Measurements from ENCODE around the gene TSPAN5. TPM values are rescaled to one million over a fixed set of nuclear protein-coding genes. Genes with fewer than 3 reads are reported as not detected.

Gene TSPAN5
- total and polyA plus RNA-seq, 9 of the 15 experiments (the other 6 are each of a cell fraction or from before 2014, with no cell fraction given): 0.58 to 6.6 (median 0.73) TPM

- Histone ChIP-seq H3K4me1 (replicated peaks in 1 of 2; ENCODE audit: control insufficient read depth in 2 of 2, insufficient read depth in 2 of 2, low read length in 2 of 2) (peaks cover 0 to 5% of the 10 kb centered on the region in 2 experiments; a peak in 2 of 5 replicates), H3K9ac (ENCODE audit: insufficient read depth in 1 of 2, low read depth in 2 of 2, low read length in 2 of 2) (no peak overlapping the region), H3K79me2 (ENCODE audit: control insufficient read depth, insufficient read depth, low read length) (no peaks in the 10 kb centered on the region), H3K9me1 (ENCODE audit: control insufficient read depth, insufficient read depth, low read length) (no peaks in the 10 kb centered on the region), H3K4me2 (ENCODE audit: insufficient read depth, low read length) (no peak overlapping the region), H4K20me1 (replicated peaks; ENCODE audit: control insufficient read depth, insufficient read depth, low read length) (no peaks in the 10 kb centered on the region), H3K36me3 (ENCODE audit: control insufficient read depth, insufficient read depth, low read length) (no peaks in the 10 kb centered on the region), H3K27me3 (ENCODE audit: control insufficient read depth in 2 of 2, insufficient read depth in 2 of 2, low read length in 2 of 2) (no peaks in the 10 kb centered on the region), H2AFZ (ENCODE audit: low read depth, low read length) (no peak overlapping the region), H3K9me3 (replicated peaks; ENCODE audit: control insufficient read depth, insufficient read depth, low read depth, low read length) (no peaks in the 10 kb centered on the region), H3K4me3 (no peak overlapping the region), H3K27ac (ENCODE audit: extremely low read depth, low read depth, low read length) (no peak overlapping the region)
- WGBS (ENCODE audit: insufficient coverage, low coverage, missing lambda C conversion rate): 14% methylated on average over 5 of the region's 5 CpGs
- TF ChIP-seq XRCC4 (IDR thresholded peaks at IDR 0.05; ENCODE audit: extremely low read depth, insufficient read depth, insufficient read length) (no peak), SPI1 (IDR thresholded peaks at IDR 0.05; ENCODE audit: borderline replicate concordance, low read depth, low read length) (peak; percentile 58; the same call in 1 of the 2 replicates)
- in situ Hi-C loops (cut with MboI): no loop called here
- no peak for DNase-seq (ENCODE audit: extremely low read depth in 1 of 4, low spot score in 3 of 4)
- CTCF ChIA-PET (ENCODE audit: low intra/inter-chr PET ratio): no interaction called here
- BruUV-seq (replicated peaks): no TSS peak
- no peak for FAIRE-seq
- intact Hi-C loops (cut with micrococcal nuclease): no loop called here
- no peak for ATAC-seq
- POLR2A ChIA-PET: no interaction called here
Observed at GRCh38 chr4:98522062-98522461, 136.3 kb downstream of the TSPAN5 start.

GRCh38 chr4:98521486-98521885 lies 136.9 kb downstream of the TSPAN5 start:
- Histone ChIP-seq H3K79me2 (ENCODE audit: control insufficient read depth, insufficient read depth, low read length) (no peaks in the 10 kb centered on the region), H3K9me3 (replicated peaks; ENCODE audit: control insufficient read depth, insufficient read depth, low read depth, low read length) (no peaks in the 10 kb centered on the region), H3K4me3 (no peak overlapping the region), H4K20me1 (replicated peaks; ENCODE audit: control insufficient read depth, insufficient read depth, low read length) (no peaks in the 10 kb centered on the region), H3K4me2 (ENCODE audit: insufficient read depth, low read length) (no peak overlapping the region), H3K27ac (ENCODE audit: extremely low read depth, low read depth, low read length) (no peak overlapping the region), H3K4me1 (replicated peaks in 1 of 2; ENCODE audit: control insufficient read depth in 2 of 2, insufficient read depth in 2 of 2, low read length in 2 of 2) (peaks cover 0 to 11% of the 10 kb centered on the region in 2 experiments; a peak in 2 of 5 replicates), H3K9ac (ENCODE audit: insufficient read depth in 1 of 2, low read depth in 2 of 2, low read length in 2 of 2) (no peak overlapping the region), H2AFZ (ENCODE audit: low read depth, low read length) (no peak overlapping the region), H3K9me1 (ENCODE audit: control insufficient read depth, insufficient read depth, low read length) (no peaks in the 10 kb centered on the region), H3K36me3 (ENCODE audit: control insufficient read depth, insufficient read depth, low read length) (no peaks in the 10 kb centered on the region), H3K27me3 (ENCODE audit: control insufficient read depth in 2 of 2, insufficient read depth in 2 of 2, low read length in 2 of 2) (no peaks in the 10 kb centered on the region)
- ATAC-seq (no peak), FAIRE-seq (no peak), DNase-seq (ENCODE audit: extremely low read depth in 1 of 4, low spot score in 3 of 4) (no peak)
- POLR2A ChIA-PET: no interaction called here
- in situ Hi-C loops (cut with MboI) (no loop called here), intact Hi-C loops (cut with micrococcal nuclease) (no loop called here)
- no TSS peak for BruUV-seq (replicated peaks)
- CTCF ChIA-PET (ENCODE audit: low intra/inter-chr PET ratio): no interaction called here
- TF ChIP-seq ETV5 (CRISPR knock-in tag; IDR thresholded peaks at IDR 0.05; ENCODE audit: low read depth) (no peak), BDP1 (IDR thresholded peaks at IDR 0.05; ENCODE audit: insufficient read depth, insufficient read length) (no peak), ZSCAN29 (IDR thresholded peaks at IDR 0.05) (no peak), CHAMP1 (IDR thresholded peaks at IDR 0.05) (no peak), SMAD2 (IDR thresholded peaks at IDR 0.05; ENCODE audit: low read depth, low read length) (no peak), CBX5 (IDR thresholded peaks at IDR 0.05; ENCODE audit: borderline replicate concordance, low read depth) (no peak), RBM14 (IDR thresholded peaks at IDR 0.05; ENCODE audit: borderline replicate concordance, insufficient read depth, low read depth, low read length) (no peak), ID3 (CRISPR knock-in tag; IDR thresholded peaks at IDR 0.05) (no peak), ID3 (tag; IDR thresholded peaks at IDR 0.05) (no peak), ZC3H11A (IDR thresholded peaks at IDR 0.05; ENCODE audit: low read depth, low read length) (no peak), ILK (tag; IDR thresholded peaks at IDR 0.05; ENCODE audit: borderline replicate concordance, low read depth) (no peak), FOXJ2 (tag; IDR thresholded peaks at IDR 0.05) (no peak)

All from K562 (cell line).